ENCODE results near the gene MARK3. TPM values are rescaled to one million over a fixed set of nuclear protein-coding genes. Genes with fewer than 3 reads are reported as not detected.
A peak's percentile ranks its signal among the peaks of the same experiment; 100 is the strongest.

MARK3 gene
- total and polyA plus RNA-seq, 8 donors, result 52.6 to 157 (median 95.0) TPM

GRCh38 chr14:103404920-103405319 lies 19.7 kb downstream of the MARK3 start:
- intact Hi-C loops (cut with DNase I; ENCODE audit: low total_unique reads), result no loop called here
- Histone ChIP-seq H3K36me3 (peaks cover 19 to 38% (median 25%) of the 10 kb centered on the region in 4 donors), H3K4me1 (peaks cover 59 to 92% (median 79%) of the 10 kb centered on the region in 4 donors), H3K4me3 (peak overlapping the region; percentile 4 to 38 (median 14)), H3K27ac (peak overlapping the region; percentile 30 to 86 (median 78)), H3K27me3 (no peaks in the 10 kb centered on the region), H3K9me3 (no peaks in the 10 kb centered on the region)
- peak in 1 of 4 donors; percentile 24 for TF ChIP-seq POLR2A (IDR thresholded peaks at IDR 0.05)
- TF ChIP-seq, protein P1, sequence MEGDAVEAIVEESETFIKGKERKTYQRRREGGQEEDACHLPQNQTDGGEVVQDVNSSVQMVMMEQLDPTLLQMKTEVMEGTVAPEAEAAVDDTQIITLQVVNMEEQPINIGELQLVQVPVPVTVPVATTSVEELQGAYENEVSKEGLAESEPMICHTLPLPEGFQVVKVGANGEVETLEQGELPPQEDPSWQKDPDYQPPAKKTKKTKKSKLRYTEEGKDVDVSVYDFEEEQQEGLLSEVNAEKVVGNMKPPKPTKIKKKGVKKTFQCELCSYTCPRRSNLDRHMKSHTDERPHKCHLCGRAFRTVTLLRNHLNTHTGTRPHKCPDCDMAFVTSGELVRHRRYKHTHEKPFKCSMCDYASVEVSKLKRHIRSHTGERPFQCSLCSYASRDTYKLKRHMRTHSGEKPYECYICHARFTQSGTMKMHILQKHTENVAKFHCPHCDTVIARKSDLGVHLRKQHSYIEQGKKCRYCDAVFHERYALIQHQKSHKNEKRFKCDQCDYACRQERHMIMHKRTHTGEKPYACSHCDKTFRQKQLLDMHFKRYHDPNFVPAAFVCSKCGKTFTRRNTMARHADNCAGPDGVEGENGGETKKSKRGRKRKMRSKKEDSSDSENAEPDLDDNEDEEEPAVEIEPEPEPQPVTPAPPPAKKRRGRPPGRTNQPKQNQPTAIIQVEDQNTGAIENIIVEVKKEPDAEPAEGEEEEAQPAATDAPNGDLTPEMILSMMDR (IDR thresholded peaks at IDR 0.05), result no peak
- TF ChIP-seq POLR2AphosphoS5 (IDR thresholded peaks at IDR 0.05), result peak; percentile 52 to 88 (median 76)
- no peak for TF ChIP-seq EP300 (IDR thresholded peaks at IDR 0.05)
- DNase-seq, result peak; percentile 55 to 74
- WGBS, 5 donors, result 21 to 48% (median 45%) methylated on average over 7 of the region's 7 CpGs

DNA sequence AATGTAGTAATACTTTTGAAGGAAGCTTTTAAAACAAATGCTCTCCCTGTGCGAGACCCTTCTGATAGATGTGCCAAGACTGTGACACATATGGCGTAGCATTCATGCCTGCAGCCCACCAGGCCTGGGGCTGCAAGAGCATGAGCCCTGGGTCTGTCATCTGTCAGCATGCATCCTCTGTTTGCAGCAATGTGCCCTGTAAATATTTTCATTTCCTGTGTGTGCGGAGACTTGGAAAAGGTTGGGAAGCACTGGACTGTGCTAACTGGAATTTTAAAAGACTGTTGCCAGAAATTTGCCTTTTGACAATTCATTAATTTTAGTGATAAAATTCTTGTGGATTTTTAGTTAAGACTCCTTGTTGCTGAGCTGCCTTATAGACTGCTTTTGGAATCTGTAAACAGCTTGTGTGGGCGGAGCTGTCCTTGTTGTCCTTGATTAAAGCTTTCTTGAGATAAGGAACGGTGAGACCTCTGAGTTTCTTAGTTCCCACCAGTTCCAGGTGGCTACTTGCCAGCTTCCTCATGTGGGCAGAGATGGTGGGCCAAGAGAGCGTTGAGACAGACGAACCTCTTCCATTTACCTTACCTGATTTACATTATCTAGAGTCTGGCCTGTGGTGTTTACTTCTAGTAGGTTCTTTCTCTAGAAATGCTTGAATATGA lies 23.4 kb downstream of the MARK3 start:
- H3K4me3 ChIP-seq, result peak overlapping the region in 3 of 4 donors; percentile 6 to 38 (median 13)
- no peaks in the 10 kb centered on the region for H3K27me3 ChIP-seq
- H3K9me3 ChIP-seq, result no peaks in the 10 kb centered on the region
- TF ChIP-seq, protein P1 (IDR thresholded peaks at IDR 0.05), result no peak
- peak in 1 of 3 donors; percentile 17 for TF ChIP-seq POLR2AphosphoS5 (IDR thresholded peaks at IDR 0.05)
- DNase-seq, result peak; percentile 76 to 79
- WGBS, 5 donors, result 25 to 48% (median 40%) methylated on average over 6 to 7 of the region's 7 CpGs
- intact Hi-C loops (cut with DNase I; ENCODE audit: low total_unique reads), result no loop called here
- peaks cover 28 to 66% (median 48%) of the 10 kb centered on the region in 4 donors for H3K4me1 ChIP-seq
- H3K27ac ChIP-seq, result peak overlapping the region; percentile 47 to 86 (median 76)
- H3K36me3 ChIP-seq, result peaks cover 27 to 64% (median 48%) of the 10 kb centered on the region in 4 donors

GRCh38 chr14:103416916-103417315 lies 31.7 kb downstream of the MARK3 start:
- peak overlapping the region in 1 of 5 donors; percentile 39 for H3K27ac ChIP-seq
- WGBS, 5 donors, result 80 to 97% (median 86%) methylated on average over 2 of the region's 2 CpGs
- no peak overlapping the region for H3K4me3 ChIP-seq
- intact Hi-C loops (cut with DNase I; ENCODE audit: low total_unique reads), result no loop called here
- DNase-seq, result no peak
- TF ChIP-seq POLR2AphosphoS5 (IDR thresholded peaks at IDR 0.05) (no peak), EP300 (IDR thresholded peaks at IDR 0.05) (no peak), POLR2A (IDR thresholded peaks at IDR 0.05) (no peak)
- TF ChIP-seq, protein P1 (IDR thresholded peaks at IDR 0.05), result no peak
- H3K27me3 ChIP-seq, result no peaks in the 10 kb centered on the region
- peaks cover 9 to 46% (median 35%) of the 10 kb centered on the region in 4 donors for H3K36me3 ChIP-seq
- H3K9me3 ChIP-seq, result no peaks in the 10 kb centered on the region
- peaks cover 6 to 50% (median 25%) of the 10 kb centered on the region in 4 donors for H3K4me1 ChIP-seq

DNA sequence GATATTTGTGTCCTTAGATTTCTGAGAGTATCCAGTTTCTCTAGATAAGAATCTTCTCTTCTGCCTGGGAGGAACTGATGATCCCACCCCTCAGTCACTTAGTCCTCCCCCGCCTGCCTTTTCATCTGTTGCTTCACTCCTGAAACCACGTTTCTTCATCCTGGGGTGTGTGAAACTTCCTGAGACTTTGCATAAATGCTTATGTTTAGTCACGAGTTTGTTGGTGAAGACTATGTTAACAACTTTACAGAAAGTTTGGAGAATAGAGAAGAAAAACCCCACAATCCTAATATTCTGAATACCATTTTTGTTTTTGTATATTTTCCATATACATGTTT lies 33.2 kb downstream of the MARK3 start:
- WGBS, 5 donors, result 69 to 80% (median 74%) methylated on average over 3 of the region's 3 CpGs
- H3K4me1 ChIP-seq, result peaks cover 10 to 66% (median 36%) of the 10 kb centered on the region in 4 donors
- H3K27me3 ChIP-seq, result no peaks in the 10 kb centered on the region
- intact Hi-C loops (cut with DNase I; ENCODE audit: low total_unique reads), result no loop called here
- no peak overlapping the region for H3K27ac ChIP-seq
- H3K4me3 ChIP-seq, result no peak overlapping the region
- no peaks in the 10 kb centered on the region for H3K9me3 ChIP-seq
- no peak for TF ChIP-seq EP300 (IDR thresholded peaks at IDR 0.05)
- TF ChIP-seq, protein P1 (IDR thresholded peaks at IDR 0.05), result no peak
- no peak for TF ChIP-seq POLR2AphosphoS5 (IDR thresholded peaks at IDR 0.05)
- TF ChIP-seq POLR2A (IDR thresholded peaks at IDR 0.05), result no peak
- peaks cover 3 to 31% (median 23%) of the 10 kb centered on the region in 4 donors for H3K36me3 ChIP-seq
- DNase-seq, result no peak
